Measurements from ENCODE around the gene NPL. TPM values are rescaled to one million over a fixed set of nuclear protein-coding genes. Genes with fewer than 3 reads are reported as not detected.

NPL gene
- polyA plus RNA-seq, 1 donor from 2014 or later: 1.2 TPM

- no peaks in the 10 kb centered on the region for H3K27me3 ChIP-seq (ENCODE audit: insufficient read depth, low read depth, low read length)
- H3K9me3 ChIP-seq (ENCODE audit: low read length): no peaks in the 10 kb centered on the region
- H2AFZ ChIP-seq (ENCODE audit: low read depth, low read length): no peak overlapping the region
- H3K9me2 ChIP-seq (ENCODE audit: insufficient read depth, low read length): no peaks in the 10 kb centered on the region
- no peak overlapping the region for H3K9ac ChIP-seq (ENCODE audit: low read length)
- H3F3A ChIP-seq (ENCODE audit: insufficient read depth, low read length, poor library complexity, severe bottlenecking): no peaks in the 10 kb centered on the region
- no peaks in the 10 kb centered on the region for H3K36me3 ChIP-seq (ENCODE audit: insufficient read depth, low read length)
- no peak overlapping the region for H3K4me3 ChIP-seq (ENCODE audit: low read length)
- no peaks in the 10 kb centered on the region for H4K20me1 ChIP-seq (ENCODE audit: insufficient read depth)
- no peaks in the 10 kb centered on the region for H3K79me2 ChIP-seq (replicated peaks; ENCODE audit: insufficient read depth, low read length)
- H3K4me2 ChIP-seq (ENCODE audit: low read length): no peak overlapping the region
- H3K27ac ChIP-seq (ENCODE audit: low read length): no peak overlapping the region
- no peak for TF ChIP-seq EP300 (conservative IDR thresholded peaks at IDR 0.05; ENCODE audit: poor library complexity, severe bottlenecking)
Measured at GRCh38 chr1:182768963-182769362, 20.6 kb upstream of the NPL start.

GRCh38 chr1:182770232-182770631, 19.3 kb upstream of the NPL start:
- Histone ChIP-seq H3K9me3 (ENCODE audit: low read length) (no peaks in the 10 kb centered on the region), H3F3A (ENCODE audit: insufficient read depth, low read length, poor library complexity, severe bottlenecking) (no peaks in the 10 kb centered on the region), H3K4me2 (ENCODE audit: low read length) (no peak overlapping the region), H3K9me2 (ENCODE audit: insufficient read depth, low read length) (no peaks in the 10 kb centered on the region), H4K20me1 (ENCODE audit: insufficient read depth) (no peaks in the 10 kb centered on the region), H3K79me2 (replicated peaks; ENCODE audit: insufficient read depth, low read length) (no peaks in the 10 kb centered on the region), H3K4me3 (ENCODE audit: low read length) (no peak overlapping the region), H2AFZ (ENCODE audit: low read depth, low read length) (no peak overlapping the region), H3K27ac (ENCODE audit: low read length) (no peak overlapping the region), H3K36me3 (ENCODE audit: insufficient read depth, low read length) (no peaks in the 10 kb centered on the region), H3K9ac (ENCODE audit: low read length) (no peak overlapping the region), H3K27me3 (ENCODE audit: insufficient read depth, low read depth, low read length) (no peaks in the 10 kb centered on the region)
- TF ChIP-seq TAF1 (IDR thresholded peaks at IDR 0.05; ENCODE audit: low read depth): no peak
- no peak for TF ChIP-seq RAD21 (conservative IDR thresholded peaks at IDR 0.05)
- no peak for TF ChIP-seq REST (IDR thresholded peaks at IDR 0.05; ENCODE audit: borderline replicate concordance)
- no peak for TF ChIP-seq EP300 (conservative IDR thresholded peaks at IDR 0.05; ENCODE audit: poor library complexity, severe bottlenecking)
- TF ChIP-seq MXI1 (conservative IDR thresholded peaks at IDR 0.05; ENCODE audit: poor library complexity, severe bottlenecking): no peak
- no peak for TF ChIP-seq EZH2 (IDR thresholded peaks at IDR 0.05; ENCODE audit: borderline replicate concordance, insufficient read depth, low read length, poor library complexity, severe bottlenecking)
- TF ChIP-seq CTCF (IDR thresholded peaks at IDR 0.05; ENCODE audit: poor library complexity, severe bottlenecking): no peak
- no peak for TF ChIP-seq SMC3 (conservative IDR thresholded peaks at IDR 0.05; ENCODE audit: poor library complexity)
- no peak for TF ChIP-seq POLR2AphosphoS5 (IDR thresholded peaks at IDR 0.05)
